ENCODE data around the gene ACSF3.

Gene ACSF3

DNA sequence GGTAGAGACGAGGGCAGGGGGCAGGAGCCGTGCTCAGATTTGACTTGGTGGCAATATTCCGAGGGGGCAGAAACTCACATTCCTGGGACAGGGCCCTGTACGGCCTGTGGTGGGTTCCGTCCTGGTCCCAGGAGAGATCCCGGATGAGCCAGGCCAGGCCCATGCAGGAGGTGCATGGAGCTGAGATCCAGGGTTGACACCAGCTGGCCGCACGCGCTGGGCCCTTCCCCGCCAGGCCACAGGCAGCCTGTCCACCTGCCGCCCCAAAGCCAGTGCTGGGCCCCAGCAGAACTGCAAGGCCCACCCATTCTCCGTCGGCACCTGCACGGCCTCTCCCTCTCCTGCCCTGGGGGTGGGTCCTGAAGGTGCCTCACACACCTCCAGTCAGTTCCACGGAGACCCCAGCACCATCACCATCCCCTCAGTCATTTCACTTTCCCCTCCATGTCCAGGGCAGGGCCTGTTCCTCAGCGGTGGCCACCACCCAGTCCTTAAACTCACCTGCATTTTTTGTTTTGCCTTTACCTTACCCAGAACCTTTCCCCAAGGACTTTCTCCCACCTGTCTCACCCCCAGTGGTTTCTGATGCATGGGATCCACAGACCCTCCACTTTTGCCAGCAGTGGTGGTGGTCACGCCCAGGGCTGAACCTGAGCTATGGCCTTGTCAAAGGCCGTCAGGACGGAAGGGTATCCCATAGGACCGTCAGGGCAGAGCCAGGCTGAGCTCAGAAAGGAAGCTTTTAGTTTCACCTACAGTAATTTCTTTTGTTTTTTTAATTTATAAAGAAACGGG lies 52.8 kb downstream of the ACSF3 start:
- DNase-seq: no peak

DNA sequence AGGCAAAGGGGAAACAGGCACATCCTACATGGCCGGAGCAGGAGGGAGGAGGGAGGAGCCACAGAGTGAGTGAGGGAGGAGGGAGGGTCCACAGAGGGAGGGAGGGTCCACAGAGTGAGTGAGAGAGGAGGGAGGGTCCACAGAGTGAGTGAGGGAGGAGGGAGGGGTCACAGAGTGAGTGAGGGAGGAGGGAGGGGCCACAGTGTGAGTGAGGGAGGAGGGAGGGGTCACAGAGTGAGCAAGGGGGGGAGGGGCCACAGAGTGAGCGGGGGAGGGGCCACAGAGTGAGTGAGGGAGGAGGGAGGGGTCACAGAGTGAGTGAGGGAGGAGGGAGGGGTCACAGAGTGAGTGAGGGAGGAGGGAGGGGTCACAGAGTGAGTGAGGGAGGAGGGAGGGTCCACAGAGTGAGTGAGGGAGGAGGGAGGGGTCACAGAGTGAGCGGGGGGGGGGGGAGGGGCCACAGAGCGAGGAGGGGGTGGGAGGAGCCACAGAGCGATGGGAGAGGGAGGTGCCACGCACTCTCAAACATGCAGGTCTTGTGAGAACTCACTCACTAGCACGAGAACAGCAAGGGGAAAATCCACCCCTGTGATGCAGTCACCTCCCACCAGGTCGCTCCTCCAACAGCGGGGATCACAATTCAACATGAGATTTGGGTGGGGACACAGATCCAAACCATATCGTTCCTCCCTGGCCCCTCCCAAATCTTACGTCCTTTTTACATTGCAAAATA lies 53.6 kb downstream of the ACSF3 start:
- no peak for DNase-seq

DNA sequence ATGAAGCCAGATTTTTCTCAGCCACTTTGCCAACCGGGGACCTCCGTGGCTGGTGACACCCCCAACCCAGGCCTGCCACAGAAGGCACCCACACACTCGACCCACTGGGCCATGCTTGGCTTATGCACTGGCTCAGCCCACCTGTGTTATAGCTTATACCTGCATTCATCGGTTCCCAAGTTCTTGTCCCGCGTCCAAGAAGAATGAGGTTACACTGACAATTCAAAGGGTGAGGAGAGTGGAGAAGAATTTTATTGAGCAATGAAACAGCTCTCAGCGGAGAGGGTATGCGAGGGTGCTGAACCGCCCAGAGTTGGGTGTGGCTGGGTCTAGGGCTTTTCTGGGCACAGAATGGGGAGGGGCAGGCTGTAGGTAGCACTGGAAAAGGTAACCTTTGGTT lies 55.7 kb downstream of the ACSF3 start:
- DNase-seq: no peak

DNA sequence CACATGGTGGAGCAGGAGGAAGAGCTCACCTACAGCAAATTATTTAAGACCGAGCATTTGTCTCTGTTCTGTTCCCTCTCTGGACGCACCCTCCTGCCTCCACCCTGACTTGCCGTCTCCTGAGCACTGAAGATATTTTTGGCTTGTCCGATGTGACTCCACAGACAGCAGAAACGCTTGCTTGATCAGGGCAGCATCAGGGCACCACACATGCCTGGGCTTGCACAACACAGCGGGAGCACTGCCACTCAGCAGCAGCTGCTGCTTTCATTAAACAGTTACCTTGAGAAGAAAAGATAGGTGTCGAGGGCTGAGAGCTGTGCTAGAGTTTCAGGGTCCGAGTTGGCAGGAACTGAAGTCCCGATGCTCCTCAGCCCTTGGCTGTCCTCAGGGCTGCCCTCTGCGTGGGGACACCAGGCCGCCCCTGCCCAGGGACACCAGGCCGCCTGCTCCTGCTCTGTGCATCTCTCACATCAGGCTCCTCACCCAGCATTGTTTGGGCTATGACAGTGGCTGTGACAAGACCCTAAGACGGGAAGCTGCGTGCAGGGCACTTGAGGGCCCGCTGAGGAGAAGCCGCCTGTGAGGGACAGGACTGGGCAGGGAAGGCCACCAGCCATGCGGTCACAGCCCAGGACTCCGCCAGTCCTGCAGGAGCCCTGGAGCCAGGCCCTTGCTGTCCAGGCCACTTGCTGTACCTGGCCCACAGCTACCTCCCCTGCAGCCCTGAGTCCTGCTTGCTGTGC lies 56.6 kb downstream of the ACSF3 start:
- DNase-seq: no peak

DNA sequence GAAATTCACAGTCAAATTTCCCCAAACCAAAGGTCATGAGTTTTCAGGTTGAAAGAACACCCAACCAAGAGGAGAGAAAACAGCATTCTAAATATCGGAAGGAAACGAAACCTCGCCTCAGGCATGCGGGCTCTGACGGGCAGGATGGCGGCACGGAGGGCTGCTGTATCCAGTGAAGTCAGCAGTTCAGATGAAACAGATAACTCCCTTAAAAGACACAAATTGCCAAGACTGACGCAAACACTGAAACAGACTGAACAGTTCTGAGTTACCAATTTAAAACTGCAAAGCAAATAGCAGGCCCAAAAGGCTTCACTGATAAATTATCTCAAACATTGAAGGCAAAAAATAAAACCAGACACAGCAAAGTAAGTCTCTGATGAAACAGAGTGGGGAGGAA lies 57.3 kb downstream of the ACSF3 start:
- DNase-seq: no peak

DNA sequence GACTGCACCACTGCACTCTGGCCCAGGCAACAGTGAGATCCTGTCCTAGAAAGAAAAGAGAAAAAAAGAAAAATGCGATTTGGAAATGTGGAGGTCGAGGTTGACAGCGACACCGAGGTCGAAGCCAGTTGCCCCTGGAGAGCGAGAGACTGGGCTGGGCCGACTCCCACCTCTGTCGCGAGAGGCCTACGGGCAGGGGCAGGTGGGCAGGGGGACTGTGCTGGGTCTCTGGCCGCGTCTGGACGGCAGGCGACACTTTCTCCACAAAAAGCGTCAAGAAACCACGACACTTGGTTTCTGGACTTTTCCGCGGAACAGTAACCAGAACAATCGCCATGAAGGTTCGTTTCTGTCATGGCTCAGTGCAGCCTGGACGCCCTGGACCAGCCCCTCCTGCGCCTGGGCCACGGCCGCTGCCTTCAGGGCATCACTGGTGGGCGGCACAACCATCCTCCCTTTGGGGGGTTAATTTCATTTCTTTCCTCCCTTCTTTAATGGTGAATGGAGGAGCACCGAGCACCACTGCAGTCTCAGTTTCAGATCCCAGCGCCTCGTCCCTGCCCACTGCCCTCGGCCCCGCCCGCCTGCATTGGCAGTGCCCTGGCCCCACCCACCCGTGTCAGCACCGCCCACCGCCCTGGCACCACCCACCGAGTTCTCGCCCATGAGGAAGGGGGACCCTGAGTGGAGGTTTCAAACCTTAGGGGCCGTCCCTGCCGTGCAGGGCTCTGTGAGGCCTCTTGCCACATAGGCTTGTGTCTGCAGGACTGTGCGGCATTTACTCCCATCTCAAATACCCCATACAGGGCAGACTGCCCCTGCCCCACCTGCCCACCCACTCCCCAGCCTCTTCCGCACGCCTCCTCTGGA lies 59.4 kb downstream of the ACSF3 start:
- no peak for DNase-seq

DNA sequence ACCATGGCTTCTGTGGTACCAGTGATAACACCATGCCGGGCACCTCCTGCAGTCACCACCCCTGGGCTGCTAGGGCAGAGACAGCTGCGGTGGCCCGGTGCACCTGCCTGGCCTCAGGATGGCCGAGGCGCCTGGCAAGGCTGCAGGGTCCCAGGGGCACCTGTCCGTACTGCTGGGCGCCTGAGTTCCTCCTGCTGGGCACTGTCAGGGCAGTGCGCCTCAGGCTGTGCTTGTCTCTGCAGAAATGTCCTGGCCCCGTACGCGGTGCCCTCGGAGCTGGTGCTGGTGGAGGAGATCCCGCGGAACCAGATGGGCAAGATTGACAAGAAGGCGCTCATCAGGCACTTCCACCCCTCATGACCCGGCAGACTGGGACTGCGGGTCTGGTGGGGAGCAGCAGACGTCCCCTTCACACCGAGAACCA lies 60.2 kb downstream of the ACSF3 start:
- DNase-seq: no peak

DNA sequence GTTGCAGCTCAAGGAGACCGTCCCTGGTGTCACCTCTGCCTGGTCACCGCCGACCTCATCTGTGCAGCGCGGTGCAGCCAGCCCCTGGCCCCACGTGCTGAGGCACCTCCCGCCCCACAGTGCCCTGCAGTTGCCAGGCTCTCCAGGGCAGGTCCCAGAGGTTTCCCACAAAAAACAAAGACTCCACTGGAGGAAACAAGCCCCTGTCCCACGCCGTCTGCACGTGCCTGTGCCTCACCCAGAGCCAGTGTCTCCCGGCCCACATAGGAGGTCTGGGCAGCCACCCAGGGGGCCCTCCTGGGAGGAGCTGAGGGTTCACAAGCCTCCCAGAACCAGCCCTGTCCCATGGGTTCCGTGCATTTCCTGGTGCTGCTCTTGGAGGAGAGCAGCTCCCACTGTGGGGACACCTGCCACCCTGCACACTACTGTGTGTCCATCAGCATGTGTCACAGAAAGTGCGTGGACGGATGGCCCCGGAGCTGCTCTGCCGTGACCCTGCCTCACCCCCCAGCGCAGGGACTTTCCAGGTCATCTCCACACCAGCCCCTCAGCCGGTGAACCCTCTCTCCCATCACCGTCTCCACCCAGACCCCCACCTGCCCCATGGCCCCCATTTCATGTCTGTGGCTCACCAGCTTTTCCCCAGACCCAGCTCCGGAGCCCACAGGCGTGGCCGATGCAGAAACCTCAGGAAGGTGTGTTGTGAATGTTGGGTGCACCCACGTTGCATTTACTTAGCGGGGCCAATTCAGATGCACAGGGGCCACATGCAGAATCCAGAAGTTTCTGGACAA lies 60.9 kb downstream of the ACSF3 start:
- no peak for DNase-seq

DNA sequence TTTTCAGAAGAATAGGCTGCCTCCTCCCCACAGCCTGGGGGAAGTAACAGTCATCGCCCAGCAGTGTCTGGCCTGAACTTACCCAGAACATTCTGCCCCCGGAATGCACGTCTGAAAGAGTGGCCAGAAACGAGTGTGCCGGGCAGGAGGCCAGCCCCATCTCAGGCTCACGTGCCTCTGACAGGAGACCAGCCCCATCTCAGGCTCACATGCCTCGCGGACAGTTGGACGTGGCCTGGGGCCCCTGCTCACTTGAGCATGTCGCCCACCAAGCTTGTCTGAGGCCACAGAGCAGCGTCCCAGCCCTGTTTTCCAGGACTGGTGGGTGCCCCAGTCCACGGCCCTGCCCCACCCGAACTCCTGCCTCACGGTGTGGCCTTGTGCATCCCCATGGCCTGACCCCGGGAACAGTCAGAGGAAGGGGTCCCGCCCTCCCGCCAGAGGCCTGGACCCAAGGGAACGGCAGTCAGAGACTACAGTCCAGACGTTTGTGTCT lies 61.6 kb downstream of the ACSF3 start:
- DNase-seq: no peak

DNA sequence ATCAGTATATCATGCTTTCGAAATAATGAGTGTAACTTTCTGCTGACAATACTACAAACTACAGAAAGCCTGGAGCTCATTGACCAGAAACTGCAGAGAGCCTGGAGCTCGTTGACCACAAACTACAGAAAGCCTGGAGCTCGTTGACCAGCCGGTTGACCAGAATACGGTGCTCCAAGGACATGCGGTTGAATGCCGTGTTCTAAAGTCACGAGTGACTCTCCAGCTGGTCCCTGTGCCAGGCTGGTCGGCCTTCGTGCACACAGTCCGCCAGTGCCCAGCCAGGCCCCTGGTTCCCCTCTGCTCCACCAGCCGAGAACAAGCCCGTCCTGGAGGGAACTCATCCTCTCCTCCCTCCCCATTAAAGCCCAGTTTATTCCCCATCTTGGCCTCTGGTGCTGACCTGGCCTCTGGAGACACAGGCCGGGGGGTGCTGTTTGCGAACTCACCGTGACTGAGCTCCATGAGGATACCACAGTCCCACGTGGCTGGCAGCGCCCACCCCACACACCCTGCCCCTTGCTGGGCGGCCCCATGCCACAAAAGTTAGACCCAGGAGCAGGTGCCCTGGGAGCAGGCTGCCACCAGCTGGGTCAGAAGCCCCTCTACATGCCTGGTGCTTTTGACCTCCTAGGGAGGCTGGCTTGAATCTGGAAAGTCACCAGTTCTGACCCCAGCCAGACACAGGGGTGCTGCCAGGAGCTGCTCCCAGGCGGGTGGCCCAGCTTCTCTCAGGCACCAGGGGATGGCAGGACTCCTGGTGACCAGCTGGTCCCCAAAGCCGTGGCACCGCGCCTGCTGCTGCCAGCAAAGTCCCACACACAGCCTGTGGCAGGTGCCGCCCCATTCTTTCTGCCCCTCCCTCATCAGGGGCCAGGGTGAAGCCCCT lies 62.4 kb downstream of the ACSF3 start:
- DNase-seq: no peak

DNA sequence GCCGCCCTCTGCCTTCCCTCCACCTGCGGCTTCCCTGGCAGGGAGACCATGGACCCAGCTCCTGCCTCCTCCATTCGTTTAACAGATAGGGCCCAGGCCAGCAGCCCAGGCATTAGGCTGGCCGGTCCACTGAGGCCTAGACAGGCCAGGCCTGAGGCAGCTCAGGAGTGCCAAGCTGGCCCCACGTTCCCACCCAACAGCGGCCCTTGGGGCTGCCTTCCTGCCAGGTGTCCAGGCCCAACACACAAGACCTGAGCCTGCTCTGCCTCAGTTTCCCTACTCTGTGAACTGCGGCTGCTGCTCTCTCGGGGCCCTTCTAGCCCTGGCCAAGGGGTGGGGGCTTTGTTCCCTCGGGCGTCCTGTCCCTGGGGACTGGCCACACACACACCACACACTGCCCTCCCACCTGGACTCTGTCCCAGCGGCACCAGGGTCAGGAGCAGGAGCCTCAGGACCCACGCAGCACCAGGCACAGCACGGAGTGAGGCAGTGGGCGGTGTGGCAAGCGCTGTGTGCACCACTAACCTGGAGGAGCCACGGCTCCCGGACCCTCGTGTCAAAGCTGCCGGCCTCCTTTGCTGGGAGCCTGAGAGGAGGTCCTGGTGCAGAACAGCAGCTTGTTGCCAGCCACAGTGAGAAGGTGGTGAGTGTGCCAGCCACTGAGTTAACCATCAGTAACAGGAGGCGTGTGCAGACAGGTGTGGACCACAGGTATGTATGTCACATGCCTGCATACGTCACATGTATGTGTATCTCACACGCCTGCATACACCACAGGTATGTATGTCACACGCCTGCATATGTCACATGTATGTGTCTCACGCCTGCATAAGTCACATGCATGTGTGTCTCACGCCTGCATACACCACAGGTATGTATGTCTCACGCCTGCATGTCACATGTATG lies 63.3 kb downstream of the ACSF3 start:
- DNase-seq: no peak

DNA sequence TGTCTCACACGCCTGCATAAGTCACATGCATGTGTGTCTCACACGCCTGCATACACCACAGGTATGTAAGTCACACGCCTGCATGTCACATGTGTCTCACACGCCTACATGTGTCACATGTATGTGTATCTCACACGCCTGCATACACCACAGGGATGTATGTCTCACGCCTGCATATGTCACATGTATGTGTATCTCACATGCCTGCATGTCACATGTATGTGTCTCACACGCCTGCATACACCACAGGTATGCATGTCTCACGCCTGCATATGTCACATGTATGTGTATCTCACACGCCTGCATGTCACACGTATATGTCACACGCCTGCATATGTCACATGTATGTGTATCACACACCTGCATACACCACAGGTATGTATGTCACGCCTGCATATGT lies 64.1 kb downstream of the ACSF3 start:
- DNase-seq: no peak

DNA sequence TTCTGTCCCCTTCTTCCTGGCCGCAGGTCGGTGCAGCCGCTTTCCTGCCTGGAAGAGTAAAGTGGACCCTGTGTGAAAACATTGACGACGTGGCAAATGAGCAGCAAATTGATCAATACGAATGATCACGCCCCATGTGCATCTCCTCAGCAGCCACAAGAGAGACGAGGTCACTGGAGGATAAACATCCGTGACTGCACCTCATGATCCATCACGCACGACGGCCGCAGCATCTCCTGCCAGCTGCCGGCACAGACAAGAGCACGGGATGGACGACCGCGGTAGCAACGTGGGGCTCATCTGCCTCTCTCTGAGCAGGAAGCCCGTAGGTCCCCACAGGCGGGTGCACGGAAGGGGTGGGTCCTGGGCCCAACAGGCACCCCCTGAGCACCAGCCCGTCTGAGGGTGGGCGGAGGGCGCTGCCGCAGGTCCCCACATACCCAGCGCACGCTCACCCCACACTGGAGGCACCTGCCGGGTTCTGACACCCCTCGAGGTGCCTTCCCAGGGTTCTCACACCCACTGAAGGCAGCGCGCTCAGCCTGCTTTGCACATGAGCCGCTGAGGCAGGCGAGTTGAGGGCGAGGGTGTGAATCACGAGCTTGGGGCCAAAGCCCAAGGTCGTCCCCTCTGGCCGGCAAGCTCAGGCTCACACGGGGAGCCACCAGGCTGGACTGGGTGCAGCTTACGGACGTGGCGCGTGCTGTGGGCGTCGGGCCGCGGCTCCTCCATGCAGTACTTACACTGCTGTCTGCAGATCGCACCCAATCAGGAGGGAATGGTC lies 65.6 kb downstream of the ACSF3 start:
- DNase-seq: no peak

DNA sequence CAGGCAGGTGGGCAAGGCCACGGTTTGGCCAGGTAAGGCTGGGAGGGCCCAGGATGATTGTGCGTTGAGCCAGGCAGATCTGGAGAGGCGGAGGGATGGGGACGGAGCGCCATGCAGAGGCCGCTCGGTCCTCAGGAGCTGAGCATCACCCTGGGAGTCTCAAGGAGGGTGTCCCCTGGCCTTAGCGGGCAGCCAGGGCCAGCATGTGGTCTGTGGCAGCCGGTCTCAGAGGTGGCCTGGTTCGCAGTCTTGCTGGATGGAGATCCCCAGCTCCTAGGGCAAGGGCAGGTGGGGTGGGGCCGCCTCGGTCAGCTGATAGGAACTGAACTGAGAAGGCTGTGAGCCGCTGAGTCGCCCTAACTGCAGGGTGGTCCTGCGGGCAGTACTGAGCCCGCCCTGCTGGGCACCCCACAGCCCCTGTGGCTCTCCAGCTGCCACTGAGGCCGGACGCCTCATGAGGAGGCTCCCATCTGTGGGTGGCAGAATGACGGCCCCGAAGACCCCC lies 66.2 kb downstream of the ACSF3 start:
- no peak for DNase-seq

DNA sequence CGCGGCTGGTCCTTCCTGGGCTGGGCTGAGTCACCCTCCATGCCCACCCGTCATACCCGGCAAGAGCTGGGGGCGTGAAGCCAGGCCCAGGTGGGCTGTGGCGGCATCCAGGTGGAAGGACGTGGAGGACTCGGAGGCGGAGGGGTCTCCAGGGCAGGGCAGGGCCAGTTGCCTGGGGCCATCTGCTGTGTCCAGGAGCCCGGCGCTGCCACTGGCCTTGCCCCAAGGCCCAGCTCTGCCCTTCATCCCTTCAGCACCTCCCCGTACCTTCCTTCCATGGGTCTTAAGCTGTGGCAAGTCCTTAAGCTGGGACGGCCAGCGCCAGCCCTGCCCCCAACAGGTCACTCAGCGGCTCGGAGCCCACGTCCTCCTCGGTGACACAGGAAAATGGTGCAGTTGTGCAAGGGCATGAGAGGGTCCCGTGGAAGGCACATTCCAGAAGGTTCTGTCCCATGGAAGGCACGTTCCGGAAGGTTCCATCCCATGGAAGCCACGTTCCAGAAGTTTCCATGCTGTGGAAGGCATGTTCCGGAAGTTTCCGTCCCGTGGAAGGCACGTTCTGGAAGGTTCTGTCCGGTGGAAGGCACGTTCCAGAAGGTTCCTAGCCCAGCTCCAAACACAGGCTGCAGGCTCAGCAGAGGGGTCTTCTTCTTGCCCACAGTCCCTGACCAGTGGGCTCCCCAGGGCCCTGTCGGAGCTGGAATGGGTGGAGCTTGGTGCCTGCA lies 67.5 kb downstream of the ACSF3 start:
- no peak for DNase-seq

DNA sequence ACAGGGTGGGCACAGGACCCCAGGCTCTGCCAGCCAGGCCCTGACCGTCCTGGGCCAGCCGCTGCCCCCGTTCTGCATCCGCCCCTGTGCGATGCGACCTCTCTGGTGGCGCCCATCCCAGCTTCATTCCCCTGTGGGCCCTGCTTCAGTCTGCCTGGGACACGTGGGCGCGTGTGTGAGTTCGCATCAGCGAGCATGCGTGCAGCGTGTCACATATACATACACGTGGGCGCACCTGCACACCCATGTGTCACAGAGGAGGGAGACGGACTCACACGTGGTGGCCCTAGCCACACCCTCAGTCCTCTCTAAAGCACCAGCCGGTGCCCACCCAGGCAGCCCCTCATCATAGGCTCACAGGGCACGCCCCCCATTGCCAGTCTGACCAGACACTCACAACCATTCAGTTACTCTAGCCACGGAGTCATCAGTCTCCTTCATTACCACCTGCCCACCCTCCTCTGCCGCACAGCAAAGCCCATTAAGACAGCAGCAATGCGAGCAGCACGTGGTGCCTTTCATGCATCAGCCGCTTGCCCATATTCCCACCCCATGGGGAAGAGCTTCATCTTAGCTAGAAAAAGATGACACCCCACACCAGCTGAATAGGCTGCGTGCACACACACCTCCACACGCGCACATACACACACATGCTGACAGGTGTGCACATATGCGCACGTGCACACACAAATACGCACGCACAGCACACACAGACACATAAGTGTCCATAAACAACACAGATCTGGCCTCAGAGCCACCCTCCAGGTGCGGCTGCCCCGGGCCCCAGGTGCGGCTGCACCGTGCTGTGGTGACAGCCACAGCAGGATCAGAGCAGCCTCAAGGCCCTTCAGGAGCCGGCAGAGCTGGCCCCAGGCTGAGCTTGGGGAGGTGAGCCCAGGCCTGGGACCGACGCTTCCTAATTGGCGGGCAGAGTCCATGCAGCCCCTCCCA lies 68.4 kb downstream of the ACSF3 start:
- DNase-seq: no peak

DNA sequence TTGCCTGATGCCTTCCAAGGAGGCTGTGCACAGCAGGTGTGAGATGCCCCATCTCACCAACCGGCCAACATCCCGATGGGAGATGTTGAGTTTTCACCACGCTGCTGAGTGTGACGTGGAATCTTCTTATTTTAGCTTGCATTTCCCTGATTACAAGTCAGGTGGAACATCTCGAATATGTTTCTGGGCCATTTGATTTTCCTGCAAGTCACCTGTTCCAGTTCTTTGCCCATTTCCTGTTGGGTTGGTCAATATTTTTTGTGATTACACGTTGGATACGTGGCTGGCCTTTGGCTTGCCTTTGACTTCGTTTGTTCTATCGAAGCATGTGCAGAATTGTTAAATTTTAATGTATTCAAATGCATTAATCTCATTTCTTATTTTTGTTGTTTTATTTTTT lies 69.6 kb downstream of the ACSF3 start:
- DNase-seq: no peak
